Activated T-cell treated with anti-CD3 and anti-CD28 coated beads, Interleukin-2, amount 50 U/mL, for 1 hour (primary cell): ENCODE measurements around the gene LXN.
A peak's percentile ranks its signal among the peaks of the same experiment; 100 is the strongest.

ENCODE experiments used
- DNase-seq: peaks from one replicate; pipeline ENCODE4 v3.0.0-alpha.2; 2020

Gene LXN

GRCh38 chr3:158668506-158668905 lies 3.9 kb downstream of the LXN start:
- DNase-seq: no peak

GRCh38 chr3:158666416-158666815 lies 6.0 kb downstream of the LXN start:
- DNase-seq: no peak

GRCh38 chr3:158663832-158664231 lies 8.6 kb downstream of the LXN start:
- DNase-seq: no peak

DNA sequence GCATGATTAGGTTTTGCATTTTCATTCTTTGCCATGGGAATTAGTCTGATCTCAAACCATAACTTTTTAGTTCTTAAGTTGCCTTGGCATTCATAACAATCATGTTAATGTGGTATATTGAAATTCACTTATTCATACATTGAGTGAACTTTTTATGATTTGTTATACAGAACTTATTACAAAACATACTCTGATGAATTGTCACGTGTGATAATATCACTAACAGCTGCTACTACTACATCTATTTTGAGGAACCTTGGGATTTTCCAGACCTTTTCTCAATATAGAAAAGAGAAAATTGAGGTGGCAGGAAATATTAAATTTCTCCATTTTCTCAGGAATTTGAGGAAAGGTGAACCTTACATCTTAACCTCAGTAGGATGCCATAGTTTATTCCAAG lies 9.2 kb downstream of the LXN start:
- no peak for DNase-seq

- DNase-seq: no peak
These were observed 11.7 kb downstream of the LXN start for GRCh38 chr3:158660711-158661110.

DNA sequence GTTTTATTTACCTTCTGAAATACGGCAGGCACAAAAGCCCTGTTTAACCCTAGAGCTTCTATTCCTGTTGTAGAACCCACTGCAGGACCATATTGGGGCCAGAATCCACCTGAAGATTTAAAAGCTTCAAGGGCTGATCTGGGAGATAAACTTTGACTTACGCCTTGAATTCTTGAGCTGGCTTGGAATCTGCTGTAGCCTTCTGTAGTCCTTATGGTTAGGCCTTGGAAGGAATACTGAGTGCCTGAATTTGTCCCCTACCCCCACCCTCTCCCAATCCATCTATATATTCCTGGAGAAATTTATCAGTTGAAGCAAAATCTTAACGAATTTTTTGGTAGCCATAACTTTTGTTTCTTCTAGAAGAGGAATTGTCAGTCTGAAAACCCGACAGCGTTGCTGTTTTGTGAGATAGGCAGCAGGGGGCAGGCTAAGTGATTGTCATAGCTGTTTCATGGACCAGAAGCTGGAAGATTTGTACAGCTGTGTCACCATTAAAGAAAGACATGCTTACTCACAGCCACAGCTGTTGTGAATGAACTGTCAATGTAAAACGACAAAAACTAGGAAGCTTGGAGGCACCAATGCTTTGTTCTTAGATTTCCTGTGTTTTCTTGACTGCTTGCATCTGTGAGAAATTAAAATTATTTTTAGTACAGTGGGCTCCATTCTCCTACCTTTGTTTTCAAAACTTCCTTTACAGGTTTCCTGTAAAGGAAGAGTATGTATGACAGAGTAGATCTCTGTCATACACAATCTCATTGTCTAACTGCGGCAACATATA lies 12.8 kb downstream of the LXN start:
- peak; percentile 30 for DNase-seq

DNA sequence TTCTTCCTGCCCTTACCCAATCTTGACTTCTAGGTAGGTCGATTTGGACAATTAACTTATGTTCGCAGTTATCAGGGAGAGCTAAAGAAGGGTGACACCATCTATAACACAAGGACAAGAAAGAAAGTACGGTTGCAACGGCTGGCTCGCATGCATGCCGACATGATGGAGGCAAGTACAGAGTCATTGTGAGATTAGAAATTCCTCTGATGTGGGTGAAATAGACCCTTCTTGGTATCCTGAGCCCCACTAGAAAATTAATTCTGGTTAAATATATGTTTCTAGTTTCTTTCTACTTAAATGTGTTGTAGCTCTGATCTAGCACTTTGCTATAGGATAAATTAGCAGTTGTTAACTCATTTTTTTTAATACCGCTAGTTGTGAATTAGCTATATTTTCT lies 13.6 kb downstream of the LXN start:
- no peak for DNase-seq

DNA sequence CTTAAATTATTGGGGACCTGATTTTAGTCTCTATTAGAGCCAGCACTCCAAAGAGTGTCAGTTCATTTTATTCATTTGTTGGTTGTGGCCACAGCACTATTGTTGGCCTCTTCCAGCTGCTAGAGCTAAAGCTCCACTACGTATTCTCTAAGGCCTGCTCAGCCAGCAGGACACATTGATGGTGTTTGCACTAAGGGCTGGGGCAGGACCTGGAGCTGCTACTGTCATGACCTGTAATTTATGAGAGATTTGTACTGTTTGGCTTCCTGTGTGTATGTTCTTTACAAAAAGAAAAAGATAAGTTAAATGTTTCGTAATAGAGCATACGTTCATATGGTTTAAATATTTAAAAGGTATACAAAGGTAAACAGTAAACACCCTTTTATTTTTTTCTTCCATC lies 20.0 kb downstream of the LXN start:
- DNase-seq: no peak

- DNase-seq: no peak
These were observed 21.3 kb downstream of the LXN start for GRCh38 chr3:158651192-158651591.

DNA sequence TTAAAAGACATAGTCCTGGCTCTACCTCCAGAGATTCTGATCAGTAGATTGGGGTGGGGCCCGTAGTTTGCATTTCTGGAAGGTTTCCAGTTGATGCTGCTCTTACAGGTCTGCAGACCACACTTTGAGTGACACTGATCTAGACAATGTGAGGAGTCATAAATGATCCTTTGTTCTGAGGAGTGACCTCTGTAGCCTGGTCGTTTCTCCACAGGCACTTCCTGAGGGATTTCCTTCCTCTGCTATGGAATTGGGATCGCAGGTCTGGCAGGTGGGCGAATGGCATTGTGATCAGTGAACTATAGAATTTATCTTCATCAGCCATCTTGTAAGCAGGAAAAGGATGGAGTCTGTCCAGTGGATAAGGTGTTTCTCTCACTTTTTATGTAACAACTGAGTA lies 22.7 kb downstream of the LXN start:
- no peak for DNase-seq

DNA sequence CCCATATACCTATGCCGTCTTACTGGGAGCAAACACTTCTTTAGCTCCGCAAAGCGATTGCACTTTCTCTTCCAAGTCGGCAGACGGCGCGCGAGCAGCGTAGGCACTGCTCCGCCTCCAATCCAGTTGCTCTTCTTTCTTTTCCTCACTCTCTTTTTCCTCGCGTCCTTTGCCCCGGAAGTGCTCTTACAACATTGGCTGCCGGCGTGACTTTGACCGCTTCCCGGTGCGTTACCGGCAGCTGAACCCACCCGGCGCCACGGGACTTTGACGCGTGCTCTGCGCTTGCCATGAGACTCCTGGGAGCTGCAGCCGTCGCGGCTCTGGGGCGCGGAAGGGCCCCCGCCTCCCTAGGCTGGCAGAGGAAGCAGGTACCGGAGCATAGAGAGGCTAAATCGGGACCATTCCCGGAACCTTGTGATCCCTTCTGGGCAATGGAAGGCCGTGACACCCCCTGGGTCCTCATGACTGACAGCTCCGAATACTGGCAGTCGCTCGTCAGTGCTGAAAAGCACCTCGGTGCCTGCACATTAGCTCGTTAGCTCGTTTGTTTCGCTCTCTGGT lies 28.0 kb downstream of the LXN start, which contains the start of gene GFM1:
Gene GFM1, plus strand, starts transcription at position 183 of the 564 bp plus-strand sequence. Its CDS starts 108 bp downstream, at position 291.
- peak; percentile 82 for DNase-seq

- no peak for DNase-seq
These were observed 29.8 kb downstream of the LXN start for GRCh38 chr3:158642474-158643210.

- no peak for DNase-seq
These were observed 30.4 kb downstream of the LXN start for GRCh38 chr3:158642005-158642404.

- no peak for DNase-seq
These were observed 31.8 kb downstream of the LXN start for GRCh38 chr3:158640646-158641045.

DNA sequence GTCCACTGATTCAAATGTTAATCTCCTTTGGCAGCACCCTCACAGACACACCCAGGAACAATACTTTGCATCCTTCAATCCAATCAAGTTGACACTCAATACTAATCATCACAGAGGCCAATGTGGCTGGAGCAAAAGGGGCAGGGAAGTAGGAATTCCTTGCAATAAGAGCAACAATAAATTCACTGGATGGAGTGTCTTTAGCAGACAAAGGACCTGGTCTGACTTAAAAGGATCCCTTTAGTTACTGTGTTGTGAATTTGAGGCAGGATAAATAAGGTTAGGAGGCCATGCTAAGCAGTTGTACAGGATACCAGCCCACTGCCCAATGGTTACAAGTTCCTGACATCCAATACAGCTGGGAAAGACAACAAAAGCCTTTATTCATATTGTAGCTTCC lies 40.5 kb downstream of the LXN start:
- no peak for DNase-seq

DNA sequence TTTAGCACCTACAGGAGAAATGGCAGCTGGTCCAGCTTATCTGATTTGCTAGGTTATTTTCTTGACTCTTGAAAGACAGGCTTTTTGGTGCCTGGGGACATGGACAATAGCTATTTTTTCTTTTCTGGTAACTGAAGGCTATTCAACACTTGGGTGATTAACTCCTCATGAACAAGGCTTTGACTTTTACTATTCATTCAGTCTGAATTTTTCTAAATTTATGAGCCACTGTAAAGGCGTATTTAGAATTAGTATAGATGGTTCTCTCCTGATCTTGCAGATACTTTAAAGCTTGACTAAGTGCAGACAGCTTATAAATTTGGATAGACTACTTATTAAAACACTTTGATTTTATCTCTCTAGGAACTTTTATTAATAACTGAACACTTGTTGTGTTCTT lies 46.6 kb downstream of the LXN start:
- no peak for DNase-seq

GRCh38 chr3:158617982-158618875 lies 54.2 kb downstream of the LXN start:
- DNase-seq: no peak
